ENCODE results near the gene MYBPH. TPM values are rescaled to one million over a fixed set of nuclear protein-coding genes. Genes with fewer than 3 reads are reported as not detected.

The MYBPH gene
- total RNA-seq, 1 donor from 2014 or later: not detected

- DNase-seq (ENCODE audit: low read depth): no peak
These were observed 3.4 kb upstream of the MYBPH start for GRCh38 chr1:203178821-203179666.

- DNase-seq (ENCODE audit: low read depth): peak; percentile 21
These were observed 2.5 kb upstream of the MYBPH start for GRCh38 chr1:203178083-203178482.

GRCh38 chr1:203177470-203178039 is 1.9 kb upstream of the MYBPH start:
- DNase-seq (ENCODE audit: low read depth): peak; percentile 63

- no peak for DNase-seq (ENCODE audit: low read depth)
These were observed 1.4 kb upstream of the MYBPH start for GRCh38 chr1:203177036-203177405.

GRCh38 chr1:203176273-203177035 is 828 bp upstream of the MYBPH start:
- DNase-seq (ENCODE audit: low read depth): no peak

- no peak for DNase-seq (ENCODE audit: low read depth)
These were observed 208 bp upstream of the MYBPH start for GRCh38 chr1:203175827-203176241.

- DNase-seq (ENCODE audit: low read depth): no peak
These were observed 1.2 kb downstream of the MYBPH start for GRCh38 chr1:203174324-203174985.

- no peak for DNase-seq (ENCODE audit: low read depth)
These were observed 2.1 kb downstream of the MYBPH start for GRCh38 chr1:203173566-203173965.

- DNase-seq (ENCODE audit: low read depth): no peak
These were observed 2.5 kb downstream of the MYBPH start for GRCh38 chr1:203173011-203173555.

- DNase-seq (ENCODE audit: low read depth): peak; percentile 51
These were observed 3.2 kb downstream of the MYBPH start for GRCh38 chr1:203172184-203173010.

- no peak for DNase-seq (ENCODE audit: low read depth)
These were observed 4.1 kb downstream of the MYBPH start for GRCh38 chr1:203171341-203172183.

- peak; percentile 53 for DNase-seq (ENCODE audit: low read depth)
These were observed 4.8 kb downstream of the MYBPH start for GRCh38 chr1:203170625-203171330.

GRCh38 chr1:203169770-203170520 is 5.7 kb downstream of the MYBPH start:
- no peak for DNase-seq (ENCODE audit: low read depth)

- no peak for DNase-seq (ENCODE audit: low read depth)
These were observed 6.6 kb downstream of the MYBPH start for GRCh38 chr1:203168991-203169390.

- no peak for DNase-seq (ENCODE audit: low read depth)
These were observed 7.3 kb downstream of the MYBPH start for GRCh38 chr1:203168256-203168786.

- DNase-seq (ENCODE audit: low read depth): no peak
These were observed 7.8 kb downstream of the MYBPH start for GRCh38 chr1:203167913-203168200.

GRCh38 chr1:203167026-203167912 is 8.4 kb downstream of the MYBPH start:
- DNase-seq (ENCODE audit: low read depth): no peak
